ENCODE data around the gene IGFBP3.
A peak's percentile ranks its signal among the peaks of the same experiment; 100 is the strongest.

Gene IGFBP3

GRCh38 chr7:45917658-45918057, 3.4 kb downstream of the IGFBP3 start:
- H2BK15ac ChIP-seq (ENCODE audit: low read depth, poor library complexity, severe bottlenecking), result no peak overlapping the region
- H2BK12ac ChIP-seq (ENCODE audit: low read length in 2 of 2), result no peak overlapping the region
- peak overlapping the region; percentile 5 to 88 for H3K4me3 ChIP-seq (ENCODE audit: insufficient read depth in 1 of 2, low read depth in 1 of 2, low read length in 2 of 2)
- H3K36me3 ChIP-seq (ENCODE audit: control insufficient read depth in 1 of 2, insufficient read depth in 2 of 2, low read depth in 1 of 2, low read length in 2 of 2), result peaks cover 10 to 46% of the 10 kb centered on the region in 2 experiments
- DNase-seq, result peak; percentile 72
- H2AK5ac ChIP-seq (ENCODE audit: low read length, severe bottlenecking), result no peak overlapping the region
- WGBS, result 8% methylated on average over 15 of the region's 15 CpGs
- no peak overlapping the region for H3K23ac ChIP-seq (ENCODE audit: low read length in 2 of 2)
- H4K8ac ChIP-seq (ENCODE audit: low read length), result no peak overlapping the region
- H3K9me3 ChIP-seq (ENCODE audit: control insufficient read depth, low read length), result no peaks in the 10 kb centered on the region
- no peak overlapping the region for H3K4ac ChIP-seq (ENCODE audit: low read depth in 1 of 2, low read length in 2 of 2)
- no peak overlapping the region for H2BK120ac ChIP-seq (ENCODE audit: low read depth, low read length)
- no peak overlapping the region for H3K27ac ChIP-seq (ENCODE audit: low read length, poor library complexity, severe bottlenecking)
- H4K91ac ChIP-seq (ENCODE audit: low read length), result no peak overlapping the region
- H3K18ac ChIP-seq (ENCODE audit: low read depth in 1 of 2, low read length in 2 of 2), result no peak overlapping the region
- H3K4me1 ChIP-seq (ENCODE audit: control insufficient read depth, insufficient read depth, low read depth, low read length), result peaks cover 16% of the 10 kb centered on the region
- H3K27me3 ChIP-seq (ENCODE audit: control insufficient read depth in 1 of 2, insufficient read depth in 1 of 2, low read length in 2 of 2), result peaks cover 20 to 23% of the 10 kb centered on the region in 2 experiments
- peak overlapping the region; percentile 24 for H2AFZ ChIP-seq (ENCODE audit: low read depth, low read length)
- no peaks in the 10 kb centered on the region for H3K79me1 ChIP-seq (replicated peaks; ENCODE audit: low read length, poor library complexity, severe bottlenecking)
- H3K9ac ChIP-seq (ENCODE audit: low read length), result peak overlapping the region; percentile 76
- no peak overlapping the region for H3K14ac ChIP-seq (ENCODE audit: low read length in 2 of 2)
- no peak overlapping the region for H2BK5ac ChIP-seq (ENCODE audit: low read depth, low read length, poor library complexity, severe bottlenecking)
- H3K4me2 ChIP-seq (ENCODE audit: low read length, poor library complexity, severe bottlenecking), result peak overlapping the region; percentile 65

- H3K36me3 ChIP-seq (ENCODE audit: control insufficient read depth in 1 of 2, insufficient read depth in 2 of 2, low read depth in 1 of 2, low read length in 2 of 2), result peaks cover 10 to 51% of the 10 kb centered on the region in 2 experiments
- no peak overlapping the region for H4K8ac ChIP-seq (ENCODE audit: low read length)
- H2BK15ac ChIP-seq (ENCODE audit: low read depth, poor library complexity, severe bottlenecking), result peak overlapping the region; percentile 49
- no peak overlapping the region for H3K9ac ChIP-seq (ENCODE audit: low read length)
- no peak overlapping the region for H3K27ac ChIP-seq (ENCODE audit: low read length, poor library complexity, severe bottlenecking)
- no peak overlapping the region for H3K4me3 ChIP-seq (ENCODE audit: insufficient read depth in 1 of 2, low read depth in 1 of 2, low read length in 2 of 2)
- H2AK5ac ChIP-seq (ENCODE audit: low read length, severe bottlenecking), result no peak overlapping the region
- H2BK5ac ChIP-seq (ENCODE audit: low read depth, low read length, poor library complexity, severe bottlenecking), result no peak overlapping the region
- H3K27me3 ChIP-seq (ENCODE audit: control insufficient read depth in 1 of 2, insufficient read depth in 1 of 2, low read length in 2 of 2), result peaks cover 20 to 23% of the 10 kb centered on the region in 2 experiments
- no peaks in the 10 kb centered on the region for H3K9me3 ChIP-seq (ENCODE audit: control insufficient read depth, low read length)
- no peak overlapping the region for H2AFZ ChIP-seq (ENCODE audit: low read depth, low read length)
- H3K18ac ChIP-seq (ENCODE audit: low read depth in 1 of 2, low read length in 2 of 2), result no peak overlapping the region
- 92% methylated on average over 13 of the region's 14 CpGs for WGBS
- no peak overlapping the region for H3K14ac ChIP-seq (ENCODE audit: low read length in 2 of 2)
- no peak overlapping the region for H2BK12ac ChIP-seq (ENCODE audit: low read length in 2 of 2)
- H3K4me2 ChIP-seq (ENCODE audit: low read length, poor library complexity, severe bottlenecking), result no peak overlapping the region
- no peak overlapping the region for H2BK120ac ChIP-seq (ENCODE audit: low read depth, low read length)
- H3K4ac ChIP-seq (ENCODE audit: low read depth in 1 of 2, low read length in 2 of 2), result no peak overlapping the region
- no peak overlapping the region for H4K91ac ChIP-seq (ENCODE audit: low read length)
- H3K79me1 ChIP-seq (replicated peaks; ENCODE audit: low read length, poor library complexity, severe bottlenecking), result no peaks in the 10 kb centered on the region
- no peak overlapping the region for H3K23ac ChIP-seq (ENCODE audit: low read length in 2 of 2)
- peaks cover 16% of the 10 kb centered on the region for H3K4me1 ChIP-seq (ENCODE audit: control insufficient read depth, insufficient read depth, low read depth, low read length)
- no peak for DNase-seq
These were observed 4.0 kb downstream of the IGFBP3 start for GRCh38 chr7:45917064-45917463.

GRCh38 chr7:45915606-45916005, 5.5 kb downstream of the IGFBP3 start:
- no peak overlapping the region for H2AFZ ChIP-seq (ENCODE audit: low read depth, low read length)
- no peak overlapping the region for H3K14ac ChIP-seq (ENCODE audit: low read length in 2 of 2)
- no peak overlapping the region for H3K23ac ChIP-seq (ENCODE audit: low read length in 2 of 2)
- H3K4ac ChIP-seq (ENCODE audit: low read depth in 1 of 2, low read length in 2 of 2), result no peak overlapping the region
- H4K91ac ChIP-seq (ENCODE audit: low read length), result no peak overlapping the region
- H4K8ac ChIP-seq (ENCODE audit: low read length), result no peak overlapping the region
- H2BK120ac ChIP-seq (ENCODE audit: low read depth, low read length), result no peak overlapping the region
- H2BK12ac ChIP-seq (ENCODE audit: low read length in 2 of 2), result no peak overlapping the region
- no peak overlapping the region for H3K4me2 ChIP-seq (ENCODE audit: low read length, poor library complexity, severe bottlenecking)
- WGBS, result 76% methylated on average over 3 of the region's 3 CpGs
- H3K4me1 ChIP-seq (ENCODE audit: control insufficient read depth, insufficient read depth, low read depth, low read length), result peaks cover 5% of the 10 kb centered on the region
- DNase-seq, result peak; percentile 6
- peaks cover 13 to 60% of the 10 kb centered on the region in 2 experiments for H3K36me3 ChIP-seq (ENCODE audit: control insufficient read depth in 1 of 2, insufficient read depth in 2 of 2, low read depth in 1 of 2, low read length in 2 of 2)
- no peaks in the 10 kb centered on the region for H3K79me1 ChIP-seq (replicated peaks; ENCODE audit: low read length, poor library complexity, severe bottlenecking)
- H3K18ac ChIP-seq (ENCODE audit: low read depth in 1 of 2, low read length in 2 of 2), result no peak overlapping the region
- no peak overlapping the region for H2BK15ac ChIP-seq (ENCODE audit: low read depth, poor library complexity, severe bottlenecking)
- no peak overlapping the region for H3K27ac ChIP-seq (ENCODE audit: low read length, poor library complexity, severe bottlenecking)
- no peak overlapping the region for H3K9ac ChIP-seq (ENCODE audit: low read length)
- H3K27me3 ChIP-seq (ENCODE audit: control insufficient read depth in 1 of 2, insufficient read depth in 1 of 2, low read length in 2 of 2), result peaks cover 20 to 23% of the 10 kb centered on the region in 2 experiments
- H2BK5ac ChIP-seq (ENCODE audit: low read depth, low read length, poor library complexity, severe bottlenecking), result no peak overlapping the region
- no peaks in the 10 kb centered on the region for H3K9me3 ChIP-seq (ENCODE audit: control insufficient read depth, low read length)
- no peak overlapping the region for H3K4me3 ChIP-seq (ENCODE audit: insufficient read depth in 1 of 2, low read depth in 1 of 2, low read length in 2 of 2)
- H2AK5ac ChIP-seq (ENCODE audit: low read length, severe bottlenecking), result no peak overlapping the region

- H2BK5ac ChIP-seq (ENCODE audit: low read depth, low read length, poor library complexity, severe bottlenecking), result no peak overlapping the region
- H2BK120ac ChIP-seq (ENCODE audit: low read depth, low read length), result no peak overlapping the region
- no peak overlapping the region for H3K4ac ChIP-seq (ENCODE audit: low read depth in 1 of 2, low read length in 2 of 2)
- WGBS, result 95% methylated on average over 12 of the region's 12 CpGs
- no peak overlapping the region for H3K18ac ChIP-seq (ENCODE audit: low read depth in 1 of 2, low read length in 2 of 2)
- H3K14ac ChIP-seq (ENCODE audit: low read length in 2 of 2), result no peak overlapping the region
- H3K79me1 ChIP-seq (replicated peaks; ENCODE audit: low read length, poor library complexity, severe bottlenecking), result no peaks in the 10 kb centered on the region
- H3K36me3 ChIP-seq (ENCODE audit: control insufficient read depth in 1 of 2, insufficient read depth in 2 of 2, low read depth in 1 of 2, low read length in 2 of 2), result peaks cover 13 to 60% of the 10 kb centered on the region in 2 experiments
- no peak overlapping the region for H3K9ac ChIP-seq (ENCODE audit: low read length)
- no peak overlapping the region for H4K91ac ChIP-seq (ENCODE audit: low read length)
- no peak overlapping the region for H2AK5ac ChIP-seq (ENCODE audit: low read length, severe bottlenecking)
- H3K4me2 ChIP-seq (ENCODE audit: low read length, poor library complexity, severe bottlenecking), result no peak overlapping the region
- H3K9me3 ChIP-seq (ENCODE audit: control insufficient read depth, low read length), result no peaks in the 10 kb centered on the region
- no peak overlapping the region for H2AFZ ChIP-seq (ENCODE audit: low read depth, low read length)
- H3K4me3 ChIP-seq (ENCODE audit: insufficient read depth in 1 of 2, low read depth in 1 of 2, low read length in 2 of 2), result no peak overlapping the region
- peaks cover 3% of the 10 kb centered on the region for H3K4me1 ChIP-seq (ENCODE audit: control insufficient read depth, insufficient read depth, low read depth, low read length)
- H3K27me3 ChIP-seq (ENCODE audit: control insufficient read depth in 1 of 2, insufficient read depth in 1 of 2, low read length in 2 of 2), result peaks cover 17 to 19% of the 10 kb centered on the region in 2 experiments
- no peak overlapping the region for H2BK15ac ChIP-seq (ENCODE audit: low read depth, poor library complexity, severe bottlenecking)
- no peak overlapping the region for H2BK12ac ChIP-seq (ENCODE audit: low read length in 2 of 2)
- no peak overlapping the region for H3K23ac ChIP-seq (ENCODE audit: low read length in 2 of 2)
- H3K27ac ChIP-seq (ENCODE audit: low read length, poor library complexity, severe bottlenecking), result no peak overlapping the region
- no peak overlapping the region for H4K8ac ChIP-seq (ENCODE audit: low read length)
- DNase-seq, result no peak
These were observed 6.2 kb downstream of the IGFBP3 start for GRCh38 chr7:45914911-45915310.
